HK-2 (cell line): ENCODE results near the gene AFAP1L2.

Experiments
- DNase-seq: peaks from one replicate; pipeline ENCODE4 v3.0.0-alpha.2; 2018; ENCODE audit not compliant: unreplicated experiment

AFAP1L2 gene

DNA sequence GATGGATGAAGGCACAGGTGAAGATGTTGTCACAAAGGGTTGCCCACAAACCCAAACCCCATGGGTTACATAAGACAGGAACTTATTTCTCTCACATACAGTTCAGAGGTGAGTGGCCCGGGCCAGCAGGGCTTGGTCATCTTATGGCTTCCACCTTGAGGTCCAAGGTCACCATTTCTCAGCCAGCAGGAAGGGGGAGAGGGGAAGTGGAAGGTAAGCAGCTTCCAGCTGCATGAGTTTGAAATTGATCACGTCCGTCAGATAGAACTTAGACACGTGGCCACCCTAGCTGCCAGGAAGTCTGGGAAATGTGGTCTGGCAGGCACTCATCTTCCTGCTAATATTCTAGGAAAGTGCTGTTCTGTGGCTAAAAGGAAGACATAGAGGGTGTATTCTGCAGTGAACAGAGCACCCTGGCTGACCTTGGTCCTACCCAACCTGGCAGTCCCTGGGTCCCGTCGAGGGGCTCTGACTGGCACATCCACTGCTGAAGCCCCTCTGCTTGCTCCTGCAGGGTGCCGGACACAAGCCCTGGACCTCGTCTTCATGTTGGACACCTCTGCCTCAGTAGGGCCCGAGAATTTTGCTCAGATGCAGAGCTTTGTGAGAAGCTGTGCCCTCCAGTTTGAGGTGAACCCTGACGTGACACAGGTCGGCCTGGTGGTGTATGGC, 115.7 kb downstream of the AFAP1L2 start:
- no peak for DNase-seq

DNA sequence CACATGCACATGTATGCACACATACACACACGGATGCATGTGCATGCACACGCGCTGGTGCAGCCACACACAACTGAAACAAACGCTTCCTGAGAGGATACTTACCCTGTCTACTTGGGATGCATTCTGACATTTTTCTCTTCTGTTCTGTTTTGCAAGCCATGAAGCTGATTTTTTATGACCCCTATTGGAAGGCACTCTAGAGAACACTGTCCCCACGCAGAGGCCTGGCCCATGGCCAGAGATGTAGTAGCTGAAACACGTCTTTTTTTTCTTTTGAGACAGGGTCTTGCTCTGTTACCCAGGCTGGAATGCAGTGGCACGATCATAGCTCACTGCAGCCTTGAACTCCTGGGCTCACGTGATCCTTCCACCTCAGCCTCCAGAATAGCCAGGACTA, 117.4 kb downstream of the AFAP1L2 start:
- no peak for DNase-seq

- no peak for DNase-seq
Observed at GRCh38 chr10:114285961-114286441, 118.3 kb downstream of the AFAP1L2 start.

- DNase-seq: no peak
Observed at GRCh38 chr10:114284346-114285071, 119.8 kb downstream of the AFAP1L2 start.

DNA sequence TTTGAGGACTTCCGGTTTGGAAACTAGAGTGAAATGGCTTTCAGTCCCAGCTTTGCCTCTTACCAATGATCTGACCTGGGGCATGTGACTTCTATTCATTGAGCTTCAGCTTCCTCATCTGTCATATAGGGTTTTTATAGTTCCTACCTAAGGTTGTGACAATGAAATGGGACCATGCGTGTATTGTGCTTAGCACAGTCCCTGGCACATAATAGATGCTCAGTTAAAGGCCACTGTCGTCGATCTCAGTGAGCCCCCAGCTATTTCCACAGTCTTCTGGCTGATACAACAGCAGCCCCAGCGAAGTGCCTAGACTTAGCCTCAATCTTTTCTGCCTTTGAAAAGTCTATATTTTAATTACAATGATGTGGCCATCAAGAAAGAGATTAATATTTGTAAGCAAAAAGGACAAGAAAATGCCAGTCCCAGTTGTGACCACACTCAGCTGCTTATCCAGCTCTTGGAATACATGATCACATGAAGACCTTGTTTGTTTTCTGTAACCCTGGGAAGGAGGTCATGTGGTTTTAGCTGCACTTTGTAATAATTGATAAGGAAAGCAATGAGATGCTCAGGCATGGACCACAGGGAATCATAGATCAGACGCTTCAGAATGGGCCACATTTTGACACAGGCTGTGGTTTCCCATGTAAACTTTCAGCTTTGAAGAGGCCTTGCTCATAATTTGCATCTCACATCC, 120.6 kb downstream of the AFAP1L2 start:
- DNase-seq: no peak

GRCh38 chr10:114283091-114283490, 121.2 kb downstream of the AFAP1L2 start:
- no peak for DNase-seq

GRCh38 chr10:114282526-114282925, 121.8 kb downstream of the AFAP1L2 start:
- no peak for DNase-seq

- no peak for DNase-seq
Observed at GRCh38 chr10:114281461-114281860, 122.8 kb downstream of the AFAP1L2 start.

DNA sequence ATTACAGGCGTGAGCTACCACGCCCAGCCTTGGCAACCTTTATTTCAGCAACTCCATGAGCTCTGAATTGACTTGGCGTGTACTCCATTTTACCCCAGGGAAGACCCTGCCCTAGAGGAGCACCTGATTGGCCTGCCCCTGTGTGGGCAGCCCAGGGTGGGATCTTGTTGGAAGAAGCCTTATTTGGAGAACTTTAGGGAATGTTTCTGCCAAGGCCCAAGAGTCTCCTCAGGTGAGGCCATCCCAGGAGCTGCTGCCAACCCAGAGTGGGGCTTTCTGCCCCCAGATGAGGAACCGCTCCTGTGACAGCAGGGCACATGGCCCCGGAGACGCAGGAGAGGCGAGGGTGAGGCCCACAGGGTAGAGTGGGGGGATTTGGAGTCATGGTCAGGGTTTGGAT, 123.3 kb downstream of the AFAP1L2 start:
- DNase-seq: no peak

GRCh38 chr10:114279901-114280644, 124.2 kb downstream of the AFAP1L2 start:
- DNase-seq: no peak

DNA sequence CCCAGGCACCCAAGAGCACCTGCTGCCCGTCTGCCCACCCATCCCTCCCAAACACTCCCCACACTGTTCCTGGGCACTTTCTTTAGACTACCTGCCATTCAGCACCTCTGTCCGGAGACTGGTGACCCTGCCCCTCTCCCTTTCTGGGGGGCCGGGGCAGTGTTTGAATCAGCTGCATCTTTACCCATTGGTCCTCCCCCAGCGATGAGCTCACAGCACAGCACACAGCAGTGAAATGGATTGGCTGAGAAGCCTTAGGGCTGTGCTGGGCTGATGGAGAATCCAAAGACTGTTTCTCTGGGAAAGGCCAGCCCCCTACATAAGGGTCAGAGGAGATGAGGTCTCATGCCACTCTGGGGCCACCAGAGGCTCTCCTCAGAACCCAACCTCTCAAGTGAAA, 125.0 kb downstream of the AFAP1L2 start:
- DNase-seq: no peak

- DNase-seq: no peak
Observed at GRCh38 chr10:114278884-114279191, 125.5 kb downstream of the AFAP1L2 start.

GRCh38 chr10:114278140-114278883, 126.0 kb downstream of the AFAP1L2 start:
- DNase-seq: no peak

GRCh38 chr10:114276671-114277070, 127.6 kb downstream of the AFAP1L2 start:
- DNase-seq: no peak

- DNase-seq: no peak
Observed at GRCh38 chr10:114276066-114276465, 128.2 kb downstream of the AFAP1L2 start.

DNA sequence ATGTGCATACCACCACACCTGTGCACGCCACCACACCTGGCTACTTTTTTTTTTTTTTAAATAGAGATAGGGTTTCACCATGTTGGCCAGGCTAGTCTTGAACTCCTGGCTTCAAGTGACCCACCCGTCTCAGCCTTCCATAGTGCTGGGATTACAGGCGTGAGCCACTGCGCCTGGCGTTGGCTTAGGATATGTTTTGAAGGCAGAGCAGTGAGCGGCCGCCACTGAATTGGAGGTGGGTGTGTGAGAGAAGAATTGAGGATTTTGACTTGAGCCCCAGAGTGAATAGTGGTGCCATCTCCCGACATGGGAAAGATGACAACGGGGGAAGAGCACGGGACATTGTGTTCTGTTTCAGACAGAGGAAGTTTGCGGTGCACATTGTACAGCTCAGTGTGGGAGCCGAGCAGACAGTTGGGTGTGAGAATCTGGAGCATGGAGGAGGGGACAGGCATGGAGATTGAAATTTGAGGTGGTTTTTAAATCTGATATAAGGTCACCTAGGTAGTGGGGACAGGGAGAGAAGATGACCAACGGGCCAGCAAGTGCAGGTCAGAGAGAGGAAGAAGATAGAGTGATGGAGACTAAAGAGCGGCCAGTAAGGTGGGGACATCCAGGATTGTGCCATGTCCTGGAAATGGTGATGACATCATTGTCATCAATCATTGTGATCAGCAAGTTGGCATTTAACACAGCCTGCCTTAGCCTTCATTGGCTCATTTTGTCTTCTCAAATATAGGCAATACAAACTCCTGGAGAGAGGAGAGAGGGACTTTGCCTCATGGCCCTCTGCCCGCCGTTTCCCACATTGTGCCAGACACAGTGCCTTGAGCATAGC, 129.5 kb downstream of the AFAP1L2 start:
- no peak for DNase-seq

- no peak for DNase-seq
Observed at GRCh38 chr10:114273910-114274309, 130.4 kb downstream of the AFAP1L2 start.

GRCh38 chr10:114272696-114273095, 131.6 kb downstream of the AFAP1L2 start:
- DNase-seq: no peak

DNA sequence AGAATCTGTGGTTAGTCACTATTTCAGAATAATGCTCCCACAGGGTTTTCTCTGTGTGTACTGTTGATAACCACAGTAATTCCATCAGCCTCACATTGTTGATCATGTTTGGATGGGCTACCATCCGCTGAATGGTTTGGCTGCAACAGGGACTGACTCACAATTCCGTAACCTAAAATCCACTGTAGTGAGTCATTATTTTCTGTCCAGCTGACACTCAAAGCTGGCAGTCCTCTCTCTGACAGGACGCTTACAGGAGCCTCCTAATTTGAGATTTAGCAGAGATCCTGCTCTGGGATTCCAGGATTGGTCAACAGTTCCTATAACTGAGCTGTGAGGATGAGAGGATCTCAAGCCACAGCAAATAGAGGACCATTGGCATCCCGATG, 132.5 kb downstream of the AFAP1L2 start:
- peak; percentile 66 for DNase-seq

- DNase-seq: peak; percentile 59
Observed at GRCh38 chr10:114271075-114271778, 133.1 kb downstream of the AFAP1L2 start.
